GM12801 (cell line): Measurements from ENCODE around the gene ITIH1.

Experiments used
- TF ChIP-seq, protein P1 (sequence below): IDR thresholded peaks from one replicate; pipeline ENCODE4 v1.5.1; 2011; ENCODE audit warnings: control low read depth; ENCODE audit not compliant: insufficient read length; ENCODE audit errors: extremely low read depth

The ITIH1 gene

DNA sequence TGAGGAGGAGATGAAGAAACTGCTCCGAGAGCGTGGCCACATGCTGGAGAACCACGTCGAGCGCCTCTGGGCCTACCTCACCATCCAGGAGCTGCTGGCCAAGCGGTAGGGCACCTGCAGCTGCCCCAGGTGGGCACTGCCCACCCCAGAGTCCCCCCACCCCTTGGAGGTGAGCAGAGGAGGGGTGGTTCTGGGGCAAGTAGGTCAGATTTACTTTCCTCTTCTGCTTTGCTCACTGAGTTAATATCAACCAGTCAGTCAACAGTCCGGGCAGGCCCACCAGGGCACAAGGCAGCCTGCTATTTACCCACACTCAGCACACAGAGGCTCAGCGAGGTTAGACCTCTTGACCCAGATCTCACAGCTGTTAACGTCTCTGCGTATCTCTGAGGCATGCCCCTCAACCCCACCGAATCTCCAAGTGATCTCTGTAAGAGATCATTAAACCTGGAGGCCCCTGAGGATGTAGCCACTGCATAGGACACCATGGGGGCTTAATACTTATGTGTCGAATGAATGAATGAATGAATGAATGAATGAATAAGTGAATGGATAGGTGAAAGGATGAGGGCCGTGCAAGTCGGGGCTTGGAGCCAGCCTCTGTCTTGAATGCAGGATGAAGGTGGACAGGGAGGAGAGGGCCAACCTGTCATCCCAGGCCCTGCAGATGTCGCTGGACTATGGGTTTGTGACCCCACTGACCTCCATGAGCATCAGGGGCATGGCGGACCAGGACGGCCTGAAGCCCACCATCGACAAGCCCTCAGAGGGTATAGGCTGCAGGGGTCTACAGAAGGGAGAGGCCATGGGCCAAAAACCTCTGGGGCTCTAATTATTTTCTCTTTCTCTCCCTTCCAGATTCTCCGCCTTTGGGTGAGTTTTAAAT, 9.2 kb downstream of the ITIH1 start:
- TF ChIP-seq, protein P1, sequence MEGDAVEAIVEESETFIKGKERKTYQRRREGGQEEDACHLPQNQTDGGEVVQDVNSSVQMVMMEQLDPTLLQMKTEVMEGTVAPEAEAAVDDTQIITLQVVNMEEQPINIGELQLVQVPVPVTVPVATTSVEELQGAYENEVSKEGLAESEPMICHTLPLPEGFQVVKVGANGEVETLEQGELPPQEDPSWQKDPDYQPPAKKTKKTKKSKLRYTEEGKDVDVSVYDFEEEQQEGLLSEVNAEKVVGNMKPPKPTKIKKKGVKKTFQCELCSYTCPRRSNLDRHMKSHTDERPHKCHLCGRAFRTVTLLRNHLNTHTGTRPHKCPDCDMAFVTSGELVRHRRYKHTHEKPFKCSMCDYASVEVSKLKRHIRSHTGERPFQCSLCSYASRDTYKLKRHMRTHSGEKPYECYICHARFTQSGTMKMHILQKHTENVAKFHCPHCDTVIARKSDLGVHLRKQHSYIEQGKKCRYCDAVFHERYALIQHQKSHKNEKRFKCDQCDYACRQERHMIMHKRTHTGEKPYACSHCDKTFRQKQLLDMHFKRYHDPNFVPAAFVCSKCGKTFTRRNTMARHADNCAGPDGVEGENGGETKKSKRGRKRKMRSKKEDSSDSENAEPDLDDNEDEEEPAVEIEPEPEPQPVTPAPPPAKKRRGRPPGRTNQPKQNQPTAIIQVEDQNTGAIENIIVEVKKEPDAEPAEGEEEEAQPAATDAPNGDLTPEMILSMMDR = no peak

DNA sequence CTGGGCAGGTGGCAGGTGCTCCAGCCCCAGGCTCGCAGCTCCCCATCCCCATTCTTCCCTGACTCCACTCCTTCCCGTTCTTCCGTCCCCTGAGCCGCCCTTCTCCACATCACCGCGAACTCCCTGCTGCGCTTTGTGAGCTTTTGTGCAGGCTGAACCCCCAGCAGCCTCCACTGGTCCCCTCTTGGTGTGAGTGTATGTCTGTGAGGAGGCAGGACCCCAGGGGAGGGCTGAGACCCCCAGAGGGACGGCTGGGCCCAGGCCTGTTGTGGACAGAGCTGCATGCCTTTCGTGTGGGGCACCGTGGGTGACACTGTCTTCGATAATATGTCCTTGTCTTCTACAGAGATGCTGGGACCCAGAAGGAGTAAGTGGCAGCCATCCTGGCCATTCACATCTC, 9.8 kb downstream of the ITIH1 start:
- TF ChIP-seq, protein P1 = no peak

DNA sequence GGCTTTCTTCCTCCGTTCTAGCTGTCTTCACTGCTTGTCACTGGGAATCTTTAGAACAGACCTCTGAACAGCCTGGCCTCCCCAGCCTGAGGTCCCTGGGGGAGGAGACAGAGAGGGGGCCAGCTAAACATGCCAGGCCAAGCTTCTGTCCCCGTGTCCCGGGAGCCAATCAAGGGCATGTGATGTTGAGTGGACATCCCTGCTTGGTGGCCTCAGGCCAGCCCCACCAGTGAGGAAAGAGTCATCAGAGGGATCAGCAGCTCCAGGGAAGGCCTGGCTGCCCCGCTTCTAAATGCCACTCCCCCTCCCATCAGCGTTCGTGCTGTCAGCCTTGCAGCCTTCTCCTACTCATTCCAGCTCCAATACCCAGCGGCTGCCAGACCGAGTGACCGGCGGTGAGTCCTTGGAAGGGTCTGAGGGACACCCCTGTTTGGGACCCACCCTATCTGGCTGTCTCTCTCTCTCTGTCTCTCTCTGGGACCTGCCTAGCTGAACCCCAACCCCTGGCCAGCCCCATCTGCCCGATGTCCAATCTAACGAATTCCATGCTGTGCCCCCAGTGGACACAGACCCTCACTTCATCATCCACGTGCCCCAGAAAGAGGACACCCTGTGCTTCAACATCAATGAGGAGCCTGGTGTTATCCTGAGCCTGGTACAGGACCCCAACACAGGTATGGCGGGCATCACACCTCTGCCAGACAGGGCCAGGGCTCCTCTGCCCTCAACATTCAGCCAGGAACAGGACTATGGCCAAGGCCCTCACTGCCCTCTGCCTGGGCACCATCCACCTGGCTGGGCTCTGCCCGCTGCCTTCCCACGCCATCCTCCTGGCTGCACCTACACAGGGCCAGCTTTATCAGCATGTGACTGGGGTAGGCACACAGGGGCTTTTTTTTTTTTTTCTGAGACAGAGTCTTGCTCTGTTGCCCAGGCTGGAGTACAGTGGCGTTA, 10.6 kb downstream of the ITIH1 start:
- TF ChIP-seq, protein P1 = no peak

DNA sequence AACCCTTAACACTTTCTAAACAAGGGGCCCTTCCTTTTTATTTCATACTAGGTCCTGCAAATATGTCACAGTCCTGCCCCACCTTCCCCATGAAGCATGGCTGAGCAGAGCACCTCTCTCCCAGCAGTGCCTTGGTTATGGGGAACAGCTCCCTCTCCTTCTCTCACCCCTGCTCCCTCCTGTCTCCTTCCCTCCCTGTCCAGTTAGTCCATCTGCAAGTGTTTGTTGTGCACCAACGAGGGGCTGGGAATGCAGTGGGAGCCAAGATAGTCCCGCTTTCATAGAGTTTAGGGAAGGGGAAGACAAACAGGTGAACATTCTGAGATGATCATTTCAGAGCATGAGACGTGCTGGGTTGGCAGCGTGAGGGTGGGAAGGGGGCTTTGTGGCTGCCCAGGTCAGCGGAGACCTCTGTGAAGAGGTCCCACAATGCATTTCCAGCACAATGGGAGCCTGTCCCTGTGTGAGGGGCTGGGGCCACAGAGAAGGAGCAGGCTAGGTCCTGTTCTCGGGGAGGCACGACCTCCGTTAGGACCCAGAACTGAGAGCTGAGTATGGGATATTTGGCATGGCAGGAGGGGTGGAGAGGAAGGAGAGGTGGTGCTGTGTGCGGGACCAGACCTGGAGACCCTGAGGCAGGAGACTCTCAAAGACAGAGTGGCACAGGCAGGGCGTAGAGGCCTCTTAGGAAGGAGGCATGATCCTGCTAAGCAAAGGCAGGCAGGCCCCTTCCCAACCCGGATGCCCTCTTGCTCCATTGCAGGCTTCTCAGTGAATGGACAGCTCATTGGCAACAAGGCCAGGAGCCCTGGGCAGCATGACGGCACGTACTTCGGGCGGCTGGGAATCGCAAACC, 11.7 kb downstream of the ITIH1 start:
- TF ChIP-seq, protein P1 = no peak

DNA sequence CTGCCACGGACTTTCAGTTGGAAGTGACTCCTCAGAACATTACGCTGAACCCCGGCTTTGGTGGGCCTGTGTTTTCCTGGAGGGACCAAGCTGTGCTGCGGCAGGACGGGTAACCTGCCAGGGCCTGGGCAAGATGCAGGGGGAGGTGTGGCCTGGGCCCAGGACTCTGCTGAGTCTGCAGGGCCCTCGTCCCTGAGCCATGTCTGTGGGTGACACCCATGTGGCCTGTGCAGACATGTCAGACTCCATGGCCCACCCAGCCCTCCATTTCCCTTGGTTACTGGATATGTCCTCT, 12.3 kb downstream of the ITIH1 start:
- TF ChIP-seq, protein P1 = no peak

DNA sequence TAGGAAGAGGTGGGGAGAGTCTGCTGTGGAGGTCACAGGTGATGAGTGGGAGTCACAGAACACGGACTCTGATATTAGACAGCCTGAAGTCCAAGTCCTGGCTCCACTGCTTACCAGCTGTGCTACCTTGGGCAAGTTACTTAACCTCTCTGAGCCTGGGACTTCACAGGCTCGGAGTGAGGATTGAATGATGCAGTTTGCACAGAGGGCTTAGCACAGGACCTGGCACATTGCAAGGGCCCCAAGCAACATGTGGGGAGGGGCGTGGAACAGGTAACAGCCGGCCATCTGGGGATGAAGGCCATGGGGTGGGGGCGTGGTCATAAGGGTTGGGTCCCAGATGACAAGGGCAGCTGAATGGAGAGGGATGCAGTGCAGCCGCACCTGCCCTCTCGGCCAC, 12.9 kb downstream of the ITIH1 start:
- TF ChIP-seq, protein P1 = no peak
